Putamen (tissue), 1 donor: ENCODE results near the gene PCNT.
"Not testable (repeated sequence)": the region's sequence is repeated elsewhere in the genome, so short reads cannot be mapped to it uniquely, and the experiment has no call there.

Experiments
- DNase-seq: peaks from one replicate; pipeline ENCODE4 v3.0.0-alpha.2; 2016; ENCODE audit warnings: low spot score

Gene PCNT

DNA sequence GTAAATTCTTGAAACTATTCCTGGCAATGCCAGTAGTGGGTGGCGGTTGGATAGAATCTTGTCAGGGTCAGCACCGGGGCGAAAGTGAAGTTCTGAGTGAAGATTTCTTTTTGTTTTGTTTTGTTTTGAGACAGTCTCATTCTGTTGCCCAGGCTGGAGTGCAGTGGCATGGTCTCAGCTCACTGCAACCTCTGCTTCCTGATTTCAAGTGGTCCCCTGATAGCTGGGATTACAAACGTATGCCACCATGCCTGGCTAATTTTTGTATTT, 33.3 kb downstream of the PCNT start:
- DNase-seq: no peak

DNA sequence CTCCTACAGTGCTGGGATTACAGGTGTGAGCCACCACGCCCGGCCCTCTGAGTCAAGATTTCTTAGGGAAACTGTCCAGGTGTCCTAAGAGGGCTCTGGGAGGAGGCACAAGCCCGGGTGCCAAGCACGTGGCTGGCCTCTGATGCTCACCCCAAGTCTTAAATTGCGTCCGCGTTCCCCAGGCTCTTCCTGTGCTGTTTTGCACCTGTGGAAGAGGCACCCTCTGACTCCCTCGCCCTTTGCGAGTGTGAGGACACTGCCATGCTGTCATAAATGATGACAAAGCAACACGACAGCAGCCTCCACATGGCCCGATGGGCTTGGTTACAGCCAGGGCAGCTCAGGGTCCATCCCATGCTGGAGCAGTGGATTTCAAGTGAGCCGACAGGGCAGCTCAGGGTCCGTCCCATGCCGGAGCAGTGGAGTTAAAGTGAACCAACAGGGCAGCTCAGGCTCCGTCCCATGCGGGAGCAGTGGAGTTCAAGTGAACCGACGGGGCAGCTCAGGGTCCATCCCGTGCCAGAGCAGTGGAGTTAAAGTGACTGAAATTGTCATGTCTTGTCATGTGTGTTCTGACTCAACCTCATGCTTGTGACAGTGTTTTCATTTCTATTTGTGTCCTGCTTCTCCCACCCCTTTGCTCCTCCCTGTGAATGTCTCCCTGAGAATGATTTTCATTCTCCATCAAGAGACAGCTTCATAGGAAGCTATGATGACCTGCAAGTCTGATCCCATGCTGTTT, 33.9 kb downstream of the PCNT start:
- no peak for DNase-seq

DNA sequence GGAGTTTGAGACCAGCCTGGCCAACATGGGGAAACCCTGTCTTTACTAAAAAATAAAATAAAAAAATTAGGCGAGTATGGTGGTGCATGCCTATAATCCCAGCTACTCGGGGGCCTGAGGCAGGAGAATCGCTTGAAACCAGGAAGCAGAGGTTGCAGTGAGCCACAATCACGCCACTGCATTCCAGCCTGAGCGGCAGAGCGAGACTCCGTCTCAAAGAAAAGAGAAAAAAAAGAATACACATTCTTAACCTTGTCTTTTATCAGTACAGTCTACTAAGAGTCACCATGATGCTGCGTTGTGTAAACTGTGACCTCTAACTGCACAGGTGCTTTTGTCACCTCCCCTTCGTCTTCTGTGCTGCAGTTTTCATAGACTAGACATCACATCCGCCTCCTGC, 37.2 kb downstream of the PCNT start:
- DNase-seq: no peak

DNA sequence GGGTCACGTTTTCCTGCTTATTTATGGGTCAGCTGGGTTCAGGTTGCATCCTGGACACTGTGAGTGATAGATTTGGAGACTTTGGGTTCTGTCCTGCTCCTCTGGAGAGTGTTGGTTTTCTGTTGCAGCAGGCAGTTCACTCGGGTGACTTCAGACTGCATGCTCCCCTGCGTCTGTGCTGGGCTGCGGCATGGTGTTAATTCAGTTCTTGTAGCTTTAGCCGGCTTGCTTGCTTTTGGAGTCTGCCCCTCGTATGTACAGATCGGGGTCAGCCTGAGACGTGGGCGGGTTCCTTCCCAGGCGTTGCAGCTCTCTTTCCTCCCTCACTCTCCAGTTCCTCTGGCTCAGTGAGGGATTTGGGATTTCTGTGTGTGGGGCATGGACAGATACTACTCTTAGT, 38.0 kb downstream of the PCNT start:
- no peak for DNase-seq

DNA sequence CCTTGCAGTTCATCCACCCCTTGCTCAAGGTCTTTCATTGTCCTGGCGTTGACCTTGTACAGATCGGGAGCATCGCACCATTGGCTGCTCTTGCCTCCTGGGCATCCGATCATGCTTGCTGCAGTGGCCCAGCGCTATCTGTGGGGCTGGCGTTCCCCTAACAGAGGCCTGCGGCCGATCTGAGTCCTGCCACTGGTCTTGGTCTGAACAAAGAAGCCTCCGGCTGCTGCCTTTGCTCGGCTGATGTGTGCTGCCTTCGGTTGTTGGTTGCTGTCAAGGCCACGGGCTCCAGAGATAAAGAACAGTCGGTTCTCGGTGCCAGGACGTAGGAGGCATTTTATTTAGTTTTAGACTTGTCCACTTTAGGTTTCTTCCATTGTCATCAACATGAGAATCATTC, 39.0 kb downstream of the PCNT start:
- no peak for DNase-seq

DNA sequence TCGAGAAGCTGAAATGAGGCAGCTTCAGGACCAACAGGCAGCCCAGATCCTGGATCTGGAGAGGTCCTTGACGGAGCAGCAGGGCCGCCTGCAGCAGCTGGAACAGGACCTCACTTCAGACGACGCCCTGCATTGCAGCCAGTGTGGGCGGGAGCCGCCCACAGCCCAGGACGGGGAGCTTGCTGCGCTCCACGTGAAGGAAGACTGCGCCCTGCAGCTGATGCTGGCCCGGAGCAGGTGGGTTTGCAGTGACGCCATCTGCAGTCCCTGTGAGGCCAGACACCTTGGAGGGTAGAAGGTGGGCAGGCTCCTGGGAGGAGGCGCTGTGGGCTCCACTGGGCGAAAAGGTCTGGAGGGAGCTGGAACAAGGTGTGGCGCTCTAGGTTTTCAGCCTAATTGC, 39.7 kb downstream of the PCNT start:
- DNase-seq: no peak

DNA sequence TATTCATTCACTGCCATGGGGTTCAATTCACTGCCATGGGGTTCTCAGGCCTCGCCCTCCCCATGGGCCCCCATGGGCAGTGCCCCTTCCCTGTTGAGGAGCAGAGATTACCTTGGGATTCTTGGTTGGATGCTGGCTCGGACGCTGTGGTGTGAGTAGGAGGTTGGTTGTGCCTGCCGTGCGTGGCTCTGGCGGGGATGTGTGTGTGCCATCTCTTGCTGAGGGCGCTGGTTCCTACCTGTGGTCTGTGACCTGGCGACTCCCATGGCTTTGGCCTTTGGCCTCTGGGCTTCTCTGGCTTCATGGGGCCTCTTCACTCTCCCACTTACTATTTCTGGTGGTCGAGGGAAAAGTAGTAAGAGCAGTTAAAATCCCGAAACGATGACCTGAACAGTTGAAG, 42.1 kb downstream of the PCNT start:
- no peak for DNase-seq

DNA sequence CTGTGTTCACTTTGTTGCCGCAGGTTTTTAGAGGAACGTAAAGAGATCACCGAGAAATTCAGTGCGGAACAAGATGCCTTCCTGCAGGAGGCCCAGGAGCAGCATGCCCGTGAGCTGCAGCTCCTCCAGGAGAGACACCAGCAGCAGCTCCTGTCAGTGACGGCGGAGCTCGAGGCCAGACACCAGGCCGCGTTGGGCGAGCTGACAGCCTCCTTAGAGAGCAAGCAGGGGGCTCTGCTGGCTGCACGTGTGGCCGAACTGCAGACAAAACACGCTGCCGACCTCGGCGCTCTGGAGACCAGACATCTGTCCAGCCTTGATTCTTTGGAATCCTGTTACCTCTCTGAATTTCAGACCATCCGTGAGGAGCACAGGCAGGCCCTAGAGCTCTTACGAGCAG, 42.6 kb downstream of the PCNT start:
- DNase-seq: no peak

DNA sequence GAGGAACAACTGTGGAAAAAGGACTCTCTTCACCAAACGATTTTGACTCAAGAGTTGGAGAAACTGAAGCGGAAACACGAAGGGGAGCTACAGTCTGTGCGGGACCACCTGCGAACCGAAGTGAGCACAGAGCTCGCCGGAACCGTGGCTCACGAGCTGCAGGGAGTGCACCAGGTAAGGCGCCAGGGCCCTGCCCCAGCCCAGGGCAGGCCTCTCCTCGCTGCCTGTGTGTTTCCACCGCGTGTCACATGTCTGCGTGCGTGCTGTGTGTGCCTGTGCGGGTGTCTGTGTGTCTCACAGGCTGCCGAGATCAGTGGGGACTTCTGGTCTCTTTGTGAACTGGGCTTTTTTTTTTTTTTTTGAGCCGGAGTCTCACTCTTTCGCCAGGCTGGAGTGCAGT, 43.0 kb downstream of the PCNT start:
- no peak for DNase-seq

DNA sequence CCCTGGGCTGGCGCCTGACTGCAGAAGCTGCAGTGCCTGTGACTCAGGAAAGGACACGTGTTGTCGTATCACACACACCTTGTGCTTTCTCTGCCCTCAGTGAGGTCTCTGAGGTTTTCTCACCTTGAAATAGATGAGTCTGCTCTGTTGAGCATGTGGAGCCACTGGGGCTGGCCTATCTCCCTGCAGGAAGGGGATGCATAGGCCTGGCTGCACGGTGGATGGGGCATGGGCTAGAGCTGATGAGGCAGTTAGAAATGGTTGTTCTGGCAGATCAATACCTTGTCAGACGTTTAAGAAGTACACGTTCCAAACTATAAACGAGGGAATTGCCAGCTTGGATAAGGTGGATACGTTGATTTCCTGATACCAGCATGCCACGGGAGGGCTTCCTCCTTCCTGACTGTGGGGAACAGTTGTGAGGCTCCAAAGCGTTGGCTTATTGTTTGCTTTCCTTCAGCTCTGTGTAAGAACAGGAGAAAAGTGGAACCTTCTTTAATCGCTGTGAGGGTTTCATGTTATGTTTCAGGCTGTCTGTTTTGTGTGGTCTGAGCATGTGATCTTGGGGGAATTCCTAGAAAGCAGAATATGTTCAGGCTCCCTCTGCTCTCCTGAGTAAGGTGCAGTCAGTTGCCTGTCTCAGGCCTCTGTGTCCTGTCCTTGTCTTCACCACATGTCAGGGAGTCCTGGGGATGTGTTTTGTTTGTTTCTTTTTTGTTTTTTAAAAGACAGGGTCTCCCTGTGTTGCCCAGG, 44.8 kb downstream of the PCNT start:
- no peak for DNase-seq

DNA sequence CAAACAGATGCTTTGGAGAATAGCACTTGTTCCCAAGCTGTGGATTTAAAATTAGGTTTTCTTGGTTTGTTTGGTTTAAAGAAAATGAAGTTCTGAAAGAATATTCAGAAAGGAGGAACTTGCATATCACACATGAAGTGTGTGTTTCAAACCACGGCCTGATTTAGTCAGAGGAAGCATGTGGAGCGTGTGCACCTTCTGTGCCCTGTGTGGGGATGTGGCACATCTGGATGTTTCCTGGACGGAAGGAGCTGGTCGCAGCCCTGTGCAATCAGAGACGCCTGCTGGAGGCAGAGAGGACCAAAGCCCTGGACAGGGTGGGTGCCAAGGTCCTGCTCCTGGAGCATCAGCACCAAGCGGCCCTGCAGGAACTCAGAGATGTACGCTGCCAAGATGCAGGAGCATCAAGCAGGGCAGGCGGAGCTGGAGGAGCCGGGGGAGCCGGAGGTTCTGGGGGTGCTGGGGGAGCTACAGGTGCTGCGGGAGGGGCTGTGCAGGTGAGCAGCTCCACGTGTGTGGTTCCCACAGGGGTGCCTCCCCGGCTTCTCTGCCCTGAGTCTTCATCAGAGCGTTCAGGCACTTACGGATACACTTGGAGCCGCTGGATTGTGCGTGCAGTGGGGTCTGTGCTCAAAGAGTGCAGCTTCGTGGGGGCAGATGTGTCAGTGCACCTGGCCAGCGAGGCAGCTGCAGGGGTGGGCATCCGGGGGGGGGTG, 45.7 kb downstream of the PCNT start:
- no peak for DNase-seq

DNA sequence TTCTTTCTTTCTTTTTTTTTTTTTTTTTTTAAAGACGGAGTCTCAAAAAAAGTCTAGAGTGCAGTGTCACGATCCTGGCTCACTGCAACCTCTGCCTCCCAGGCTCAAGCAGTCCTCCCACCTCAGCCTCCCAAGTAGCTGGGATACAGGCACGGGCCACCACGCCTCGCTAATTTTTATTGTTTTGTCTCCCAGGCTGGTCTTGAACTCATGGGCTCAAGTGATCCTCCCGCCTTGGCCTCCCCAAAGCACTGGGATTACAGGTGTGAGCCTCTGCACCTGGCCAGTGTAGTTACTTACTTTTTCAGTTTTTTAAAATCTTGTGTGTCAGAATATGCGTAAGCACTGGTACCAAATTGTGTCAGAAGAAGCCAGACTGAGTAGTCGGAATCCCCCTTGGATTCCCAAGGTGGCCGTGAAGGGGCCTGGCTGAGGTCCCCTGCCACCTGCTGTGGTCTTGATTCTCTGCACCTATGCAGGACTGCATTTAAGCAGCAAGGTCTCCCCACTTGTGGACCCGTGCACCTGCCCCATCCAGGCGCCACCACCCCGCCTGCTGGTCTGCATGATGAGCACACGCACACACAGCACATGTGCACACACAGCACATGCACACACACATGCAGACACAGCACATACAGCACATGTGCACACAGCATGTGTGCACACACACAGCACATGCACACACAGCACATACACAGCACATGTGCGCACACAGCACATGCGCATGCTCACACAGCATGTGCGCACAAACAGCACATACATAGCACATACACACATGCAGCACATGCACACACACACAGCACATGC, 47.5 kb downstream of the PCNT start:
- DNase-seq: no peak

DNA sequence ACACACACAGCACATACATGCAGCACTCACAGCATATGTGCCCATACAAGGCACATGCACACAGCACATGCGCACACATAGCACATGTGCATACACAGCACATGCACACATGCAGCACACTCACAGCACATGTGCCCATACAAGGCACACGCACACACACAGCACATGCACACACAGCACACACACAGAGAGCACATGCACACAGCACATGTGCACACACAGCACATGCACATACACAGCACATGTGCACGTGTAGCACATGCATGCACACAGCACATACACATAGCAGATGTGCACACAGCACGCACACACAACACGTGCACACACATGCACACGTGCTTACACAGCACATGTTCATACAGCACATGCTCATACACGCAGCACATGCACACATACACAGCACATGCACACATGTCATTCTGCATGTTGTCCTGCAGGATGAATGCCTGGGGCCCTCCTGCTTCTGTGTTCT, 48.1 kb downstream of the PCNT start:
- DNase-seq: no peak

DNA sequence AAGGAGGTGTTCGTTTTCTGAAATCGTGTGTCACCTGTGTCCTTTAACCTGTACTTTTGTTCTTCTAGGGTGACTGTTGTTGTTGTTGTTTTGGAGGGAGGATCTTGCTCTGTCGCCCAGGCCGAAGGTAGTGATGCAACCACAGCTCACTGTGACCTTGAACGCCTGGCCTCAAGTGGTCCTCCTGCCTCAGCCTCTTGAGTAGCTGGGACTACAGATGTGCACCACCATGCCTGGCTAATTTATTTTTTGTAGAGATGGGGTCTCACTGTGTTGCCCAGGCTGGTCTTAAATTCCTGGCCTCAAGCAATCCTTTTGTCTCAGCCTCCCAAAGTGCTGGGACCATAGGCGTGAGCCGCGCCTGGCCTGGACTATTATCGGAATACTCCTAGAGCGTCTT, 49.0 kb downstream of the PCNT start:
- not testable (repeated sequence) for DNase-seq

DNA sequence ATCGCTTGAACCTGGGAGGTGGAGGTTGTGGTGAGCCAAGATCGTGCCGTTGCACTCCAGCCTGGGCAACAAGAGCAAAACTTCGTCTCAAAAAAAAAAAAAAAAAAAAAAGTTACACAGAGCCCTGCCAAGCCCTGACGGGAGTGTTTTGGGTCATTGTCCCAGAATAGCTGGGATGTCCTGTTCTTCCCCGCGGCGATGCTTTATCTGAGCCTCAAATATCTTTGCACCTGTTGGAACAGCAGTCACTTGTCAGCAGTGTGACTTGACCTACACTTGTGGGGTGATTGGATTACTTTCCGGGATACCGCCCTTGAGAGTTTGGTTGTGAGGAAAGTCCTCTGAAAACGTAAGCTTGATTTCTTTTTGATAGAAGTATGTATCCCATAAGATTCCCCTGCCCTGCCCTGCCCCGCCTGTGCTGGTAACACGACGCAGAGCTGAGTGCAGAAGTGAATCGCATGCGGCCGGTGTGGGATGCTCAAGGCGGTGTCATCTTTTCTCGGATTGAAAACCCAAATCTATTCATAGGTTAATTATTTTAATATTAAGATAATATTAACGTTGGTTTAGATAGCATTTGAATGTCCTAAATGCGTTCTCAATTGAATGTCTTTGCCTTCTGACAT, 50.9 kb downstream of the PCNT start:
- no peak for DNase-seq

DNA sequence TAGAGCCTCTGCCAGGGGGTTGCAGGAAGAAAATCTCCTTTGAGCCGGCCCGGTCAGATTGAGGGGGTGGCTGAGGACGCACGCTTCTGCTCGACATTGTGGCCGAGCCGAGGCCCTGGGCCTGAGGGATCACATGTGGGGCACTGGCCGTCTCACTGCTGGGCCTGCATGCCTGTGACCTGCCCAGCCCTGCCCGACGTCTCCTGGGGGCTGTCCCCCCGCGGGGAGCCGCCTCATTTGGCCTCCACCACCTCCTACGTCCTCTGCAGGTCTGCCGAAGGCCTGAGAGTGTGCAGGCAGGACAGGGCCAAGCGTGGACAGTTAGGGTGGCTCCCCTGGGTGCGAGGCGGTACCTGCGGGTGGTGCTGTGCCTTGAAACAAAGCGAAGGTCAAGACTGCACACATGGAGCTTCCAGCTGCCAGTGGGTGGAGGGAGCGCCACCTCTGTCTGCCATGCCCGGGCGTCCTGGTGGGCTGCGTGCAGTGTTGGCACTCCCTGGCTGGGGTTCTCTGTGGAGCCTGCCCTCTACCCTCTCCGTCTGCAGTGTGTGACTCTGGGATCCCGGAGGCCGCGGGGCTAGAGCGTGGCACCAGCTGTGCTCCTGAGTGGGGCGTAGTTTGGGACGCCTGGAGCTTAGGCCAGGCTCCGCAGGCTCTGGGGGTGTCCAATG, 51.7 kb downstream of the PCNT start:
- DNase-seq: no peak

DNA sequence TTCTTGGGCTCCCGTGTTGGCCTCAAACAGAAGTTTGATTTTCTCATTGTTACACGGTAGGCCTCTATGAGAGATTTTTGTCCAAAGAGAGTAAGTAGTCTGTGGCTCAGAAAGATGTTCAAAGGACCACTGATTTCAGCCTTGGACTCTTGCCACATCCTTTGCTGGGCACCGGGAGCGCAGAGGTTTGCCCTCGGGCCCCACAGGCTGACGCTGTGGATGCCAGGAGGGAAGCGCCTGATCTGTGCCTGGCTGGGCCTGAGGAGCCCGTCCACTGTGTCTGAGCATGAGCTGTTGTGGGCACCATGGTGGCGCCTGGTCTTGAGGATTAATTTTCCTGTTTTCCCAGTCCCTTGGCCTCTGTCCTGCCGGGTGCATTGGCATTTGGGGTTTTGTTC, 52.3 kb downstream of the PCNT start:
- DNase-seq: no peak

DNA sequence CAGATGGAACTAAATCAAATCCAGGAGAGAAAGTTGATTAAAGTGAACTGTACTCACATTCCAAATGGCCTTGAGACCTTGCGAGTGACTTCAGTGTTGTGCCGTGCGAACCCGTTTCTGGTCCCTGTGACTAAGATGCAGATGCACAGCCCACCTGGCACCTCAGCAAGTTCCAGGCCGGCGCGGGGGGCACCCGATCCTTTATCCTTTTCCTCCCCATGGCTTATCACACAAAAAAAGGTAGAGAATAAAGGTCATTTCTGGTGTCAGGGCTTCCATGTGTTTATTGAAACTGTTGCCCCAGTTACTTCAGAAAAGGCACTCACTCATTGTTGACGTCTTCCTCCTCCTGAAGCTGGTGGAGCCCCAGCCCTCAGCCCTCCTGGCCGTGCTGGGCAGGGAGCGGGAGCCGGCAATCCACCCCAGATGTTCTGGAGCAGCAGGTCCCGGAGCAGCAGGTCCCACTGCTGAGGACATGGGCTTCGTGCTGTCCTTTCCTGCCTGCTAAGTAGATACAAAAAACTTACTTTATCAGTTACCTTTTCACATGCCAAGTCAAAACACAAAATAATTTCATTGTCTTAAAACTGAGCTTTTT, 53.0 kb downstream of the PCNT start:
- no peak for DNase-seq

DNA sequence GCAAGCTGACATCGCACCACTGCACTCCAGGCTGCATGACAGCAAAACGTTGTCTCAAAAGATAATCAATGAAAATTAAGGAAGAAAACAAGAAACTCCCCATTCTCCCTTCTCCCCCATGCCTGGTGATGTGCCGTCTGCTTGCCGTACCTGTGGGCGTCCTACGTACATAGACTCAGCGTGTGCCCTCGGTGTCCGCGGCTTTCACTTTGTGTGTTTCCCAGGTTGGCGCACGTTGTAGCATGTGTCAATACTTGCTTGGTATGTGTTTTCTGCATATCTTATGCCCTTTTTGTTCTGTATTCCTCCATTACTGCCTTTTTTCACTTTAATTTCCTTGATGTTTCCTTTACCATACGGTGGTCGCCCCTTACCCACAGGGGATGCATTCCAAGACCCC, 53.8 kb downstream of the PCNT start:
- DNase-seq: no peak

DNA sequence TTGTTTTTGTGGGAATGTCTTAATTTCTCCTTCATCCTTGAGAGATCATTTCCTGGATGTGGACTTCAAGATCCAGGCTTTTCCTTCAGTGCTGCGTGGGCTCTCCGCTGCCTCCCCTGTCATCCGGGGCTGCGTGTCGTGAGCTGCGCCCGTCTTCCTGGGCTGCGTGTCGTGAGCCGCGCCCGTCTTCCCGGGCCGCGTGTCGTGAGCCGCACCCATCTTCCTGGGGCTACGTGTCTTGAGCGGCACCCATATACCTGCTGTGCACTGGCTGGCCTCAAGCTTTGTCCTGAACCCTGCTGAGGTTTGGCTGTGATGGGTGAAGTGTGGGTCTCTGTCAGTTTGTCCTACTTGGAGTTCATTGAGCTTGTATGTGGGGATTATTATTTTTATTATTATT, 55.1 kb downstream of the PCNT start:
- no peak for DNase-seq

DNA sequence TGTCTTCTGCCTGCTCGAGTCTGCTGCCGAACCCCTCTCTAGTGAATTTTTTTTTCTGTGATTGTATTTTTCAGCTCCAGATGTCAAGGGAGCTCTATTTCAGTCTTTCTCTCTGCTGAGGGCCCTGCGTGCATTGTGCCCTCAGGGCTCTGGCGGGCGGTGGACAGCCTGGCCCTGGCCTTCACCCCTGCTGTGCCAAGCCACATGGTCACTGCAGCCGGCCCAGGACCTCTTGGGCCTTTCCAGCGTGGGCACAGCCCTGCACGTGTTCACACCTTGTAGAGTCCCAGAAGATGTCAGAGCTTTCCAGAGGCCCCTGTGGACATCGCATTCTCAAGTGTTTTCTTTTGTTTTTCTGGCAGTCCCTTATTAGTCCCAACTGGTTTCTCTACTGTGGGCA, 55.7 kb downstream of the PCNT start:
- DNase-seq: no peak
